GM12874 (cell line): Measurements from ENCODE around the gene CLHC1.
A peak's percentile ranks its signal among the peaks of the same experiment; 100 is the strongest.

Source experiments
- TF ChIP-seq, protein P1 (sequence below): IDR thresholded peaks from 2 replicates; pipeline ENCODE4 v1.5.1; 2011; ENCODE audit warnings: low read depth, mild to moderate bottlenecking, control low read depth, low read length, moderate library complexity; ENCODE audit not compliant: insufficient read depth

CLHC1 gene

DNA sequence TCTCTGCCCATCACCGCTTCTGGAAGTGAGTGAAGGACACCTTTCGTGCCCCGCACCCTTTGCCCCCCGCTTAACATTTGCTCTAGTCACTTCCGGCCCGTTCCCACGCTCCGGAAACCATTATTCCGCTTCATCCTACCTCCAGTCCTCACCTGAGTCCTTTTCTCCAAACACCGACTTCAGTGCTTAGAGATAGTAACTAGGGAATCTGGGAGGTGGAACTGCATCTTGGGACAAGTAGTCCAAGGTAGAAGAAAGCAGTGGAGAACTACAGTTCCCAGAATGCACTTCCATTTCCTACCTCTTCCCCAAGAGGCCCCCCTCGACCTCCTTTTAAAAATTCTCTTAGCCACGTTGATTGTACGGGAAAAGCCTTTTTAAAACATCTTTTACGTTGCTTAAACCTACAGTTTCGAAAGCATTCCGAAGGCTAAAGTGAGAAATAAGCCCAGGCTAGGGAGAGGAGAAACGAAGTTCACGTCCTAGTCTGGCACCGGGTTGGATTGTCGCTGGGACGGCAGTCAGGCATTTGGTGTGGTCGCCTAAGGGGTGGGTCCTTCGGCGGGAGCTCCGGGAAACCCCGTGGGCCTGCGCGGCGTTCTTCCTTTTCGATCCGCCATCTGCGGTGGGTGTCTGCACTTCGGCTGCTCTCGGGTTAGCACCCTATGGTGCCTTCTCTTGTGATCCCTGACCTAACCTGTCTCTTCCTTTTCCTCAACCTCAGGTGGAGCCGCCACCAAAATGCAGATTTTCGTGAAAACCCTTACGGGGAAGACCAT, at the start of gene CLHC1, which contains the start of gene RPS27A:
CLHC1 (minus strand) TSS at position 210 of the 779 bp plus-strand sequence. CDS start 9,882 bp downstream, outside the sequence.
RPS27A (plus strand) TSS at position 605 of the 779 bp plus-strand sequence; CDS start at position 742, 137 bp downstream.
- TF ChIP-seq, protein P1, sequence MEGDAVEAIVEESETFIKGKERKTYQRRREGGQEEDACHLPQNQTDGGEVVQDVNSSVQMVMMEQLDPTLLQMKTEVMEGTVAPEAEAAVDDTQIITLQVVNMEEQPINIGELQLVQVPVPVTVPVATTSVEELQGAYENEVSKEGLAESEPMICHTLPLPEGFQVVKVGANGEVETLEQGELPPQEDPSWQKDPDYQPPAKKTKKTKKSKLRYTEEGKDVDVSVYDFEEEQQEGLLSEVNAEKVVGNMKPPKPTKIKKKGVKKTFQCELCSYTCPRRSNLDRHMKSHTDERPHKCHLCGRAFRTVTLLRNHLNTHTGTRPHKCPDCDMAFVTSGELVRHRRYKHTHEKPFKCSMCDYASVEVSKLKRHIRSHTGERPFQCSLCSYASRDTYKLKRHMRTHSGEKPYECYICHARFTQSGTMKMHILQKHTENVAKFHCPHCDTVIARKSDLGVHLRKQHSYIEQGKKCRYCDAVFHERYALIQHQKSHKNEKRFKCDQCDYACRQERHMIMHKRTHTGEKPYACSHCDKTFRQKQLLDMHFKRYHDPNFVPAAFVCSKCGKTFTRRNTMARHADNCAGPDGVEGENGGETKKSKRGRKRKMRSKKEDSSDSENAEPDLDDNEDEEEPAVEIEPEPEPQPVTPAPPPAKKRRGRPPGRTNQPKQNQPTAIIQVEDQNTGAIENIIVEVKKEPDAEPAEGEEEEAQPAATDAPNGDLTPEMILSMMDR = no peak

DNA sequence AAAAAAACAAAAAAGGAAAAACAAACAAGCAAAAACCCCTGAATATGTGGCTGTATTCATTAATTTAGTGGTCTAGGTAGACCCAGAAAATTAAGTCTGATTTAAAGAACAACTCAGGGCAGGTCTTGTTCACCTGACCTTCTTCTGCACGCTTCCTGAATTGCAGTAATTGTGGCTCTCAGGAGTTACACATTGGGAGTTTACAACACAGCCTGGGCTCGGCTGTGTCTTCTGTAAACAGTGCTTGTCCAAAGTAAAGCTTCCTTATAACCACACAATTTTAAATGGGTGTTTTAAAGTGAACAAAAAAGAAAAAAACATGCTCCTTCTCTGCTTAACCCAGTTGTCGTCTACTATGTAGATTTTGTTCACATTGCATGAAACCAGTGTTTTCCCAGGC, 45.2 kb upstream of the CLHC1 start:
- TF ChIP-seq, protein P1 = no peak

DNA sequence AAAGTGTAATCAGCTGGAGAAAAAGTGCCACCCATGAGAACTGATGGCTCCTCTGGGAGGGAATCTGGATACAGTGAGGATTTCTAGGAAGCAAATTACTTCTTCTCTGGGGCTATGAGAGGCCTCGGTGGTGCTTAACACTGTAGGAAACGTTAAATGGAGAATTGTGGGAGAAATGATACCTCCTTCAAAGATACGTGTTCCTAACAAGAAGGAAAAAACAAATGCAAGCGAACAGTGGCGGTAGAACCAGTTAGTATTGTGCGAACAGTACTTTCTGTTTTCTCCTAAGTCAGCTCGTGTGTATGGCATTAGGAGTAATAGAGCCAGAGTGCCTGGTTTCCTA, 37.5 kb upstream of the CLHC1 start:
- TF ChIP-seq, protein P1 = no peak

DNA sequence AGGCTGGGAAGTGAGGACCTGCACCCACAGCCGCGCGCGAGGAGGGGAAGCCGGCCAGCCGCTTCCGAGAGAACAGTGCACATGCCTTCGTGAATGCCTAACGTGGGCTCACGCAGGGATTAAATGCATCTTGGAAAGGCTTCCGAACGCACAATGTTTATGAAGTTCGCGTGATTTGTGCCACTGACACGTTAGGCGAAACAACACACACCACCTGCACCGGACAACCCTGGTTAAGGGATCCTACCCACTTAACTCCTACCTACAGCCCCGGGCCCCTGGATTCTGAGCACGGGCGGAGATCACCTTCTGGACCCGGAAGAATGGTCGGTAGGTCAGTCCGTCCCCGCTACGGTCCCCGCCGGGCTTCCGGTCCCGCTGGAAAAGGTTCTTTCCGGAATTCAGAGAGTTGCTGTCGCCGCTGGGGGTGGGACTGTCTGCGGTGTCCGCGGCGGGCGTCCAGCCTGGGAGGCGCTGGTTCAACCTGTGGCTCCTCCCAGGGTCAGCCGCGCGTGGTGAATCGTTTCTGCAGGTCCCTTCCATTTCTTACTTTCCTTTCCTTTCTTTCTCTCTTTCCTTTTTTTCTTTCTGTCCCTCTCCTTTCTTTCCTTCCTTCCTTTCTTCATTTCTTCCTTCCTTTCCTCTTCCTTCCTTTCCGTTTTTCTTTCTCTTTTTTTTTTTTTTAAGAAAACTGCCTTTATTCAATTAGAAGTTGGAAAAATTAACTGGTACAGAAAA, 37.0 kb upstream of the CLHC1 start, which contains the start of gene MTIF2:
MTIF2 (minus strand) TSS at position 325 of the 738 bp plus-strand sequence. CDS start 5,373 bp downstream, outside the sequence.
- TF ChIP-seq, protein P1 = 0 out of 2 replicates have a peak, but pooled peaks have one; percentile 2

DNA sequence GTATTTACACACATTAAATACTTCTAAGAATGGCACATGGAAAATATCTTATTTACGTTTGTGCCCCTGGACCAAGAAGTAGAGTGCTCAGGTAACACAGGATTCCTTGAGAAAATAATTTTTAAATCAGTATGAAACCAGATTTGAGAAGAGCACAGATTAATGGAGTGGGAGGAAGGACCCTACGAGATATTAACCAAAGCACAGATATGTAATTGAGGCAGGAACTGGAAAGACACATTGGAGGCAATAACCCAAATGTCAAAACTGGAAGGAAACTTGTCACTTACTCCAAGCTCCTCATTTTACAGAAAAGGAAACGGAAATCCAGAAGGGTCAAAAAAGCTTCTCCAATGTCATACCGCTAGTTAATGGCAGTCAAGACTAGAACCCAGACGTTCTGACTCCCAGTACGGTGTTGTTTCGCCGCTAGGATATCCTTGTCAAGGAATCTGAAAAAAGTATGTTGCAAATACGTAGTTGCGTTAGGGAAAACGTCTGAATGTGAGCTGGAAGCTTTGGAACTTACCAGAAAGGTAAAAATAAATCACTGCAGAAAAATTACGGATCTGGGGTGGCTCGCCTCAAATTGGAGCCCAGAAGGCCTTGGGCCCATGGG, 36.3 kb upstream of the CLHC1 start:
- TF ChIP-seq, protein P1 = no peak

DNA sequence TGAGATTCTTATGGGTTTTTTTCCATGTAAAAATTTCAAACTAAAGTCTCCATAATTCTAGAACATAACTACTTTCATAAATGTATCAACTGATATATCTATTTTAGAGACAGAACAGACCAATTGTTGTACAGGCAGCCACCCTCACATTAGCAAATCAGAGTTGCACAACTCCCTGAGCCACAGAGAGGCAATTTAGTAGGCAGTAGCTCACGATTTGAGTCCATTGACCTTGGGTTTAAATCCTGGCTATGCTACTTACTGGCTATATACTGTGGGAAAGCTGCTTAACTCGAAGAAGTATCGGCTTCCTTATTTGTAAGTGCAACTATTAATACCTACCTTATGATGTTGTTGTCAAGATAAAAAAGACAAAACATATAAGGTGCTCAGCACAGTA, 20.7 kb upstream of the CLHC1 start:
- TF ChIP-seq, protein P1 = no peak

DNA sequence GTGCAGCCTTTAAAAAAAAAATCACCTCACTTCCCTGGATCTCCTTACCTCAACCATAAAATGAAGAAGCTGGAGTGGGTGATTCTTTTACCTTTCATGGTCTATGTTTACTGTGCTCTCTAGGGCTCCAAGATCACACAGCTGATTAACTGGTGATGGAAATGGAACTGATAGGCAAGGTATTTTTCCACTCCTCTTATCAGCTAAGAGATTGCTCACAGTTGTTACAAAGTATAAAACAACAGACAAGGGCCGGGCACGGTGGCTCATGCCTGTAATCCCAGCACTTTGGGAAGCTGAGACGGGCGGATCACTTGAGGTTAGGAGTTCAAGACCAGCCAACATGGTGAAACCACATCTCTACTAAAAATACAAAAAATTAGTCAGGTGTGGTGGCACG, 14.9 kb upstream of the CLHC1 start:
- TF ChIP-seq, protein P1 = no peak
